Erythroblast (primary cell): ENCODE measurements around the gene CDC34.

Experiments
- GATA1 ChIP-seq: IDR thresholded peaks from 2 replicates; pipeline ENCODE4 v1.6.1; 2011; ENCODE audit warnings: low read depth, mild to moderate bottlenecking, control low read depth, low read length, moderate library complexity
- POLR2A ChIP-seq: IDR thresholded peaks from 2 replicates; pipeline ENCODE4 v1.6.1; 2011; ENCODE audit warnings: mild to moderate bottlenecking, low read length

DNA sequence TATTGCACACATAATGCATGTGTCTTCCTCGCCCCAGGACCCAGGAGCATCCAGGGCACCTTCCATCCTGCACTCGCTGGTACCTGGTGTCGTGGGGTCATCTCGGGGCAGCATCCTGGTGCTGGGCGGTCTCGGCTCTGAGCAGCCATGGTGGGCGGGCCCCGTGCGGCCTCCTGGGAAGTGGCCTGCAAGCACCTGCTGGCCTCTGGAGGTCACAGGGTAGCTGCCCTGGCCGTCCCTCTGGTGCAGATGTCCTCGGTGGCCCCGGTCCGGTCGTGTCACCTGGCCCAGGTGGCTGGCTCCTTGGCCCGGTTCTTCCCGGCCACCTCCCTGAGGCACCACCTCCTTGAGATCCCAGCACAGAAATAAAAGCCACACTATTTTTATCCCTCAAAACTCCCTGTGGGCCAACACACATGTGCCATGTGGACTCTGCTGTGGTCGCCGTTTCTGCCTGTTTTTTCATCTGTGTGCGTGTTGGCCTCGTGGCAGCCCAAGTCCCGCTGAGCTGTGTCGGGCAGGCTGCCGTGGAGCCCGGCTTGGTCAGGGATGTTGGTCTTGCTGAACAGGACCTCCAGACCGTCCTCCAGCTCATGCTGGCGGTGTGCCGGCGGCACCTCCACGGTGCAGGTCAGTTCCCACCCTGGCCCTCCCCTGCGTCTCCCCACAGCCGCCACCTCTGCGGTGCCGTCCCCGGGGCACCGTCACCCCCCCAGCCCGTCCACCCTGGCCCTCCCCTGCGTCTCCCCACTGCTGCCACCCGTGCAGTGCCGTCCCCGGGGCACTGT is 7.3 kb downstream of the CDC34 start:
- TF ChIP-seq POLR2A (no peak), GATA1 (no peak)
